Neural progenitor cell (in vitro differentiated cells): ENCODE data around the gene RAD23B. TPM values are rescaled to one million over a fixed set of nuclear protein-coding genes. Genes with fewer than 3 reads are reported as not detected.

Experiments used
- DNase-seq: peaks from one replicate; pipeline ENCODE4 v3.0.0-alpha.2; 2016; ENCODE audit warnings: low spot score
- H2AFZ ChIP-seq: fragments of 200-600 bp; sonication (generic); replicated peaks from 2 replicates; pipeline ENCODE4 v1.6.1; 2016; ENCODE audit warnings: antibody characterized with exemption
- H3F3A ChIP-seq: fragments of 200-600 bp; sonication (generic); 2 replicates; pipeline ENCODE4 v1.6.1; 2016; ENCODE audit warnings: antibody characterized with exemption, low read depth
- H3K27ac ChIP-seq: fragments of 200-600 bp; sonication (generic); 2 replicates; pipeline ENCODE4 v1.5.1; 2016; ENCODE audit warnings: mild to moderate bottlenecking
- H3K27me3 ChIP-seq: fragments of 200-600 bp; sonication (generic); 2 replicates; pipeline ENCODE4 v1.6.1; 2016; ENCODE audit warnings: mild to moderate bottlenecking, moderate library complexity
- H3K36me3 ChIP-seq: fragments of 200-600 bp; sonication (generic); 2 replicates; pipeline ENCODE4 v1.5.1; 2016
- H3K4me1 ChIP-seq: fragments of 200-600 bp; sonication (generic); 2 replicates; pipeline ENCODE4 v1.6.1; 2016; ENCODE audit warnings: mixed run types
- H3K4me2 ChIP-seq: fragments of 200-600 bp; sonication (generic); 2 replicates; pipeline ENCODE4 v1.6.1; 2016
- H3K4me3 ChIP-seq: fragments of 200-600 bp; sonication (generic); 2 replicates; pipeline ENCODE4 v1.5.1; 2016
- H3K79me2 ChIP-seq: fragments of 200-600 bp; sonication (generic); 2 replicates; pipeline ENCODE4 v1.6.1; 2016; ENCODE audit warnings: low read depth
- H3K9ac ChIP-seq: fragments of 200-600 bp; sonication (generic); 2 replicates; pipeline ENCODE4 v1.6.1; 2016
- H3K9me3 ChIP-seq: fragments of 200-600 bp; sonication (generic); 2 replicates; pipeline ENCODE4 v1.5.1; 2016; ENCODE audit warnings: low read depth
- H4K20me1 ChIP-seq: fragments of 200-600 bp; sonication (generic); 2 replicates; pipeline ENCODE4 v1.6.1; 2016; ENCODE audit warnings: low read depth
- H3K27ac Mint-ChIP-seq: 3 replicates; pipeline ENCODE4 v1.8.0; 2021; ENCODE audit warnings: mixed read lengths
- H3K27me3 Mint-ChIP-seq: 2 replicates; pipeline ENCODE4 v1.8.0; 2022; ENCODE audit warnings: low read depth, mild to moderate bottlenecking, inconsistent platforms, moderate library complexity, mixed read lengths; ENCODE audit not compliant: insufficient read depth
- H3K36me3 Mint-ChIP-seq: 3 replicates; pipeline ENCODE4 v1.8.0; 2021; ENCODE audit warnings: mixed read lengths
- H3K4me1 Mint-ChIP-seq: 3 replicates; pipeline ENCODE4 v1.8.0; 2021; ENCODE audit warnings: mixed read lengths
- H3K4me3 Mint-ChIP-seq: 3 replicates; pipeline ENCODE4 v1.8.0; 2021; ENCODE audit warnings: mild to moderate bottlenecking, moderate library complexity, mixed read lengths
- H3K9me3 Mint-ChIP-seq: 3 replicates; pipeline ENCODE4 v1.8.0; 2020; ENCODE audit warnings: mixed read lengths
- CTCF ChIP-seq: fragments of 200-600 bp; sonication (generic); IDR thresholded peaks from 2 replicates; pipeline ENCODE4 v1.5.1; 2017; ENCODE audit warnings: antibody characterized with exemption, mild to moderate bottlenecking
- EZH2 ChIP-seq: fragments of 200-600 bp; sonication (generic); IDR thresholded peaks from 2 replicates; pipeline ENCODE4 v1.6.1; 2017; ENCODE audit warnings: antibody characterized with exemption, mild to moderate bottlenecking, moderate library complexity
- EZH2phosphoT487 ChIP-seq: fragments of 200-600 bp; sonication (generic); IDR thresholded peaks from 2 replicates; pipeline ENCODE4 v1.6.1; 2017; ENCODE audit warnings: antibody characterized with exemption
- total RNA-seq: library from RNA; depleted of rRNA; stranded (reverse); fragments of >200 nt; gene quantifications from 2 replicates; pipeline ENCODE4 v1.2.3, GENCODE V29; 2015; ENCODE audit warnings: low replicate concordance

RAD23B gene
- total RNA-seq, 1 donor from 2014 or later, result 178 TPM

GRCh38 chr9:107249131-107249533, 33.9 kb upstream of the RAD23B start:
- H3K9ac ChIP-seq, result no peak overlapping the region
- peaks cover 12% of the 10 kb centered on the region for H3K4me1 ChIP-seq
- no peaks in the 10 kb centered on the region for H4K20me1 ChIP-seq
- H3K27ac ChIP-seq, result peak overlapping the region; percentile 20
- H2AFZ ChIP-seq, result peak overlapping the region; percentile 78
- H3F3A ChIP-seq, result no peaks in the 10 kb centered on the region
- no peak overlapping the region for H3K4me3 ChIP-seq
- no peaks in the 10 kb centered on the region for H3K36me3 ChIP-seq
- Mint-ChIP-seq H3K27me3 (peaks cover 4% of the 10 kb centered on the region), H3K9me3 (no peaks in the 10 kb centered on the region), H3K36me3 (no peaks in the 10 kb centered on the region), H3K27ac (no peak overlapping the region), H3K4me1 (peaks cover 7% of the 10 kb centered on the region), H3K4me3 (no peak overlapping the region)
- no peak overlapping the region for H3K4me2 ChIP-seq
- no peaks in the 10 kb centered on the region for H3K27me3 ChIP-seq
- no peaks in the 10 kb centered on the region for H3K79me2 ChIP-seq
- DNase-seq, result peak; percentile 7
- H3K9me3 ChIP-seq, result no peaks in the 10 kb centered on the region
- TF ChIP-seq EZH2phosphoT487 (no peak), EZH2 (no peak), CTCF (no peak)

- no peak overlapping the region for H3K27ac Mint-ChIP-seq
- Histone ChIP-seq H3K4me3 (no peak overlapping the region), H3K4me2 (no peak overlapping the region), H3F3A (no peaks in the 10 kb centered on the region), H3K9ac (no peak overlapping the region), H4K20me1 (no peaks in the 10 kb centered on the region), H3K27me3 (no peaks in the 10 kb centered on the region), H3K27ac (no peak overlapping the region), H3K4me1 (peaks cover 12% of the 10 kb centered on the region), H2AFZ (no peak overlapping the region), H3K9me3 (no peaks in the 10 kb centered on the region), H3K79me2 (no peaks in the 10 kb centered on the region), H3K36me3 (no peaks in the 10 kb centered on the region)
- no peaks in the 10 kb centered on the region for H3K36me3 Mint-ChIP-seq
- no peaks in the 10 kb centered on the region for H3K9me3 Mint-ChIP-seq
- H3K4me3 Mint-ChIP-seq, result no peak overlapping the region
- H3K27me3 Mint-ChIP-seq, result peaks cover 4% of the 10 kb centered on the region
- DNase-seq, result no peak
- TF ChIP-seq EZH2, result no peak
- TF ChIP-seq EZH2phosphoT487, result no peak
- TF ChIP-seq CTCF, result no peak
- H3K4me1 Mint-ChIP-seq, result peaks cover 7% of the 10 kb centered on the region
These were observed 33.3 kb upstream of the RAD23B start for GRCh38 chr9:107249665-107250285.

- Histone ChIP-seq H3K4me2 (no peak overlapping the region), H3K4me1 (peaks cover 12% of the 10 kb centered on the region), H2AFZ (no peak overlapping the region), H3K79me2 (no peaks in the 10 kb centered on the region), H4K20me1 (no peaks in the 10 kb centered on the region), H3K27ac (no peak overlapping the region), H3K9me3 (no peaks in the 10 kb centered on the region), H3K4me3 (no peak overlapping the region), H3F3A (peaks cover 3% of the 10 kb centered on the region), H3K36me3 (no peaks in the 10 kb centered on the region), H3K9ac (no peak overlapping the region), H3K27me3 (no peaks in the 10 kb centered on the region)
- Mint-ChIP-seq H3K9me3 (peaks cover 3% of the 10 kb centered on the region), H3K27ac (peak overlapping the region; percentile 18), H3K27me3 (peaks cover 2% of the 10 kb centered on the region), H3K4me3 (no peak overlapping the region), H3K4me1 (peaks cover 5% of the 10 kb centered on the region), H3K36me3 (no peaks in the 10 kb centered on the region)
- TF ChIP-seq CTCF (no peak), EZH2 (no peak), EZH2phosphoT487 (no peak)
- no peak for DNase-seq
These were observed 31.2 kb upstream of the RAD23B start for GRCh38 chr9:107251756-107252322.
